Mesenchymal stem cell (in vitro differentiated cells and primary cell): ENCODE data around the gene TP53INP2.

ENCODE experiments used
- DNase-seq: peaks from one replicate; pipeline ENCODE4 v3.0.0-alpha.2; 2013
- H2AFZ ChIP-seq: one replicate; pipeline ENCODE4 v1.6.1; 2013; ENCODE audit warnings: low read depth, mild to moderate bottlenecking, control low read depth, inconsistent platforms, low read length, moderate library complexity
- H2AK5ac ChIP-seq: 2 replicates; pipeline ENCODE4 v1.6.1; 2013; ENCODE audit warnings: low read length, moderate library complexity, mild to moderate bottlenecking, inconsistent platforms; ENCODE audit not compliant: severe bottlenecking
- H2BK120ac ChIP-seq: one replicate; pipeline ENCODE4 v1.6.1; 2013; ENCODE audit warnings: low read depth, mild to moderate bottlenecking, inconsistent platforms, low read length, moderate library complexity
- H2BK12ac ChIP-seq, 2 experiments: one replicate each; pipeline ENCODE4 v1.6.1; 2013; ENCODE audit warnings: inconsistent platforms in 2 of 2, low read length in 2 of 2, mild to moderate bottlenecking in 2 of 2, moderate library complexity in 2 of 2, control low read depth in 1 of 2
- H2BK15ac ChIP-seq: one replicate; pipeline ENCODE4 v1.6.1; 2013; ENCODE audit warnings: mild to moderate bottlenecking, low read depth, inconsistent platforms; ENCODE audit not compliant: poor library complexity, severe bottlenecking
- H2BK5ac ChIP-seq: 2 replicates; pipeline ENCODE4 v1.6.1; 2013; ENCODE audit warnings: low read depth, mild to moderate bottlenecking, low read length, control low read depth, inconsistent platforms; ENCODE audit not compliant: poor library complexity, severe bottlenecking
- H3K14ac ChIP-seq, 2 experiments: one replicate each; pipeline ENCODE4 v1.6.1; 2013; ENCODE audit warnings: inconsistent platforms in 2 of 2, low read length in 2 of 2, control low read depth in 1 of 2, mild to moderate bottlenecking in 1 of 2, moderate library complexity in 1 of 2
- H3K18ac ChIP-seq, 2 experiments: one replicate each; pipeline ENCODE4 v1.6.1; 2013; ENCODE audit warnings: inconsistent platforms in 2 of 2, low read length in 2 of 2, control low read depth in 1 of 2, low read depth in 1 of 2, mild to moderate bottlenecking in 1 of 2
- H3K23ac ChIP-seq, 2 experiments: one replicate each; pipeline ENCODE4 v1.6.1; 2013; ENCODE audit warnings: inconsistent platforms in 2 of 2, low read length in 2 of 2, mild to moderate bottlenecking in 2 of 2, moderate library complexity in 2 of 2, control low read depth in 1 of 2
- H3K27ac ChIP-seq: 2 replicates; pipeline ENCODE4 v1.5.1; 2013; ENCODE audit warnings: mild to moderate bottlenecking, moderate library complexity, low read length, control low read depth, inconsistent platforms; ENCODE audit not compliant: poor library complexity, severe bottlenecking
- H3K27me3 ChIP-seq, 2 experiments: 2 replicates each; pipeline versions ENCODE4 v1.6.1 to v1.7.0; 2013; ENCODE audit warnings: low read length in 2 of 2, mild to moderate bottlenecking in 2 of 2, moderate library complexity in 2 of 2, control low read depth in 1 of 2, inconsistent platforms in 1 of 2; ENCODE audit not compliant: control insufficient read depth in 1 of 2, insufficient read depth in 1 of 2
- H3K36me3 ChIP-seq, 2 experiments: 2 replicates each; pipeline versions ENCODE4 v1.6.1 to v1.7.0; 2013; ENCODE audit warnings: low read length in 2 of 2, control low read depth in 1 of 2, inconsistent platforms in 1 of 2, low read depth in 1 of 2, mild to moderate bottlenecking in 1 of 2; ENCODE audit not compliant: insufficient read depth in 2 of 2, control insufficient read depth in 1 of 2
- H3K4ac ChIP-seq, 2 experiments: one replicate each; pipeline ENCODE4 v1.6.1; 2013; ENCODE audit warnings: inconsistent platforms in 2 of 2, low read length in 2 of 2, mild to moderate bottlenecking in 2 of 2, moderate library complexity in 2 of 2, control low read depth in 1 of 2, low read depth in 1 of 2
- H3K4me1 ChIP-seq: 2 replicates; pipeline ENCODE4 v1.6.1; 2013; ENCODE audit warnings: low read depth, low read length, control low read depth; ENCODE audit not compliant: control insufficient read depth, insufficient read depth
- H3K4me2 ChIP-seq: 2 replicates; pipeline ENCODE4 v1.6.1; 2013; ENCODE audit warnings: low read length, mild to moderate bottlenecking, inconsistent platforms; ENCODE audit not compliant: poor library complexity, severe bottlenecking
- H3K4me3 ChIP-seq, 2 experiments: 2 replicates each; pipeline versions ENCODE4 v1.5.1 to v1.7.0; 2013; ENCODE audit warnings: low read length in 2 of 2, mild to moderate bottlenecking in 2 of 2, control low read depth in 1 of 2, low read depth in 1 of 2; ENCODE audit not compliant: insufficient read depth in 1 of 2
- H3K79me1 ChIP-seq: replicated peaks from 2 replicates; pipeline ENCODE4 v1.6.1; 2013; ENCODE audit warnings: mild to moderate bottlenecking, control low read depth, low read length, inconsistent platforms; ENCODE audit not compliant: poor library complexity, severe bottlenecking
- H3K9ac ChIP-seq: 2 replicates; pipeline ENCODE4 v1.7.0; 2013; ENCODE audit warnings: mild to moderate bottlenecking, low read length, moderate library complexity
- H3K9me3 ChIP-seq: 2 replicates; pipeline ENCODE4 v1.7.0; 2013; ENCODE audit warnings: mild to moderate bottlenecking, low read length; ENCODE audit not compliant: control insufficient read depth
- H4K8ac ChIP-seq: one replicate; pipeline ENCODE4 v1.6.1; 2013; ENCODE audit warnings: inconsistent platforms, mild to moderate bottlenecking, low read length, moderate library complexity
- H4K91ac ChIP-seq: one replicate; pipeline ENCODE4 v1.6.1; 2013; ENCODE audit warnings: mild to moderate bottlenecking, low read length, inconsistent platforms
- WGBS: methylation state at CpG from one replicate; pipeline ENCODE4 v1.1.7; 2013; ENCODE audit warnings: mixed read lengths; 5-methylcytosine and 5-hydroxymethylcytosine counted together

The TP53INP2 gene

DNA sequence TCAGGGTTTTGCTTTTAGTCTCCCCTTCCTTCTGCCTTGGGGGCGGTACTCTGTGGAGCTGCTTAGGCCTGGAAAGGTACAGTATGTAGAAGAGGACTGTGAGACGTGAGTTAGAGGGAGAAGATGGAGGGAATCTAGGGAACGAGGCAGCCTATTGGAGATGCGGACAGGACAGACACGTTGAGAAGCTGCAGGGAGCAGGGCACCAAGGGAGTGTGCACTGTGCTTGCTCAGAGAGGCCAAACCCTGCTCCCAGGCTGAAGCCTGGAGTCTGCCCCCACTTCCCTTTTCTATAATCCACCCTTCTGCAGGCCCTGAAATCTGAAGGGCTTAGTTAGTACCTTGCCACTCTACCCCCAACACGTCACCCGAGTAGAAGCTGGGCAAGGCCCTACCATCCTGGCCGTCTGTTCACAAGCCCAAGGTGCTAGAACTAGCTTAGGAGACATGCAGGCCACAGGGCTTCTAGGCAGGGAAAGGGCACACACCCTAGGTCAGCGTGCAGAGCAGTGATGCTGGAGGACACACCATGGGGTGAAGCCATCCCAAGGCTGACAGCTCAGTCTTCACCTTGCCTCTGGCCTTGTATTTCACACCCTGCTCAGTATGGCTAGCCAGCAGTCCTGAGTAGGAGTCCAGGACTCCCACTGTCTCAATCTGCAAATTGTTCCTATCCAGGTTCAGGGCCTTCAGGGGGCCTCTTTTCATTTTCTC, 6.9 kb downstream of the TP53INP2 start:
- no peak overlapping the region for H2AFZ ChIP-seq
- H3K4me1 ChIP-seq, result peaks cover 25% of the 10 kb centered on the region
- no peak overlapping the region for H4K8ac ChIP-seq
- H3K36me3 ChIP-seq, result peaks cover 31 to 39% of the 10 kb centered on the region in 2 experiments
- H3K9ac ChIP-seq, result no peak overlapping the region
- H3K4me2 ChIP-seq, result no peak overlapping the region
- no peak overlapping the region for H3K4me3 ChIP-seq
- WGBS, result 93% methylated on average over 9 of the region's 9 CpGs
- no peak overlapping the region for H2BK5ac ChIP-seq
- no peak overlapping the region for H4K91ac ChIP-seq
- H2BK15ac ChIP-seq, result no peak overlapping the region
- no peak overlapping the region for H3K14ac ChIP-seq
- H2BK12ac ChIP-seq, result no peak overlapping the region
- H3K79me1 ChIP-seq, result peaks cover 12% of the 10 kb centered on the region
- H3K27ac ChIP-seq, result no peak overlapping the region
- no peak overlapping the region for H3K18ac ChIP-seq
- H2AK5ac ChIP-seq, result no peak overlapping the region
- peak overlapping the region in 1 of 2 experiments; percentile 46 for H3K4ac ChIP-seq
- H2BK120ac ChIP-seq, result no peak overlapping the region
- peak overlapping the region in 1 of 2 experiments; percentile 46 for H3K23ac ChIP-seq
- DNase-seq, result no peak
- no peaks in the 10 kb centered on the region for H3K27me3 ChIP-seq
- no peaks in the 10 kb centered on the region for H3K9me3 ChIP-seq

DNA sequence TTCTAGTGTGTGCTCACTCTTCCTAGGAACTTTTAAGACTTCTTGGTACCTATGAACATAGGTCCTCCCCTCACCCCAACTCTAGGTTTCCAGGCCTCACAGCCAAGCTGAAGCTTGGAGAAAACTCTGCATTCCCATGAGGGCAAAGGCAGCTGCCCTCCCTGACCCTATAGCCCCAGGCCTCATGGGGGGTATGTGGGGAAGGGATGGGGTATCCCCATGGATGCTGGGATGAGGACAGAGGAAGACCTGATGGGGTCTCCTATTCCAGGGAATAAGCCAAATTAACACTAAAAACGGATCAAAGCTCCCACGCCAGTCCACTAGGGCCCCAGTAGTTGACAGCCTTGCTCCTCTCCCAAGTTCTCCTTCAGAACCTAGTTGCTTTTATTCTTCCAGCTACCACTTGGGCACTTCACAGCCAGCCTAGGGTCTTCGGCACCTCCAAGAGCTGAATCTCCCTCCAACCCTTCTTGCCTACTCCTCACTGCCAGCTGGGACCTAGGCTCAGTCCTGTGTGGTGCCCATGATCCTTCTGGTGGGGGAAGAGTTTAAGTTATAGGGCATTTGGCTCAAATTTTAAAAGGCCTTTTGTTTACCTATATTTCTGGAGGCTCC, 7.8 kb downstream of the TP53INP2 start:
- no peak overlapping the region for H3K9ac ChIP-seq
- H3K79me1 ChIP-seq, result peaks cover 10% of the 10 kb centered on the region
- H3K9me3 ChIP-seq, result no peaks in the 10 kb centered on the region
- H3K14ac ChIP-seq, result no peak overlapping the region
- H2BK15ac ChIP-seq, result no peak overlapping the region
- peaks cover 25% of the 10 kb centered on the region for H3K4me1 ChIP-seq
- no peak for DNase-seq
- 81% methylated on average over 2 of the region's 3 CpGs for WGBS
- H2AFZ ChIP-seq, result no peak overlapping the region
- H3K27ac ChIP-seq, result no peak overlapping the region
- H4K91ac ChIP-seq, result no peak overlapping the region
- H3K36me3 ChIP-seq, result peaks cover 30 to 43% of the 10 kb centered on the region in 2 experiments
- H3K23ac ChIP-seq, result peak overlapping the region in 1 of 2 experiments; percentile 60
- no peak overlapping the region for H2BK120ac ChIP-seq
- H3K18ac ChIP-seq, result peak overlapping the region in 1 of 2 experiments; percentile 81
- no peaks in the 10 kb centered on the region for H3K27me3 ChIP-seq
- H2AK5ac ChIP-seq, result no peak overlapping the region
- no peak overlapping the region for H3K4ac ChIP-seq
- H3K4me2 ChIP-seq, result no peak overlapping the region
- no peak overlapping the region for H4K8ac ChIP-seq
- H3K4me3 ChIP-seq, result no peak overlapping the region
- H2BK12ac ChIP-seq, result no peak overlapping the region
- no peak overlapping the region for H2BK5ac ChIP-seq

DNA sequence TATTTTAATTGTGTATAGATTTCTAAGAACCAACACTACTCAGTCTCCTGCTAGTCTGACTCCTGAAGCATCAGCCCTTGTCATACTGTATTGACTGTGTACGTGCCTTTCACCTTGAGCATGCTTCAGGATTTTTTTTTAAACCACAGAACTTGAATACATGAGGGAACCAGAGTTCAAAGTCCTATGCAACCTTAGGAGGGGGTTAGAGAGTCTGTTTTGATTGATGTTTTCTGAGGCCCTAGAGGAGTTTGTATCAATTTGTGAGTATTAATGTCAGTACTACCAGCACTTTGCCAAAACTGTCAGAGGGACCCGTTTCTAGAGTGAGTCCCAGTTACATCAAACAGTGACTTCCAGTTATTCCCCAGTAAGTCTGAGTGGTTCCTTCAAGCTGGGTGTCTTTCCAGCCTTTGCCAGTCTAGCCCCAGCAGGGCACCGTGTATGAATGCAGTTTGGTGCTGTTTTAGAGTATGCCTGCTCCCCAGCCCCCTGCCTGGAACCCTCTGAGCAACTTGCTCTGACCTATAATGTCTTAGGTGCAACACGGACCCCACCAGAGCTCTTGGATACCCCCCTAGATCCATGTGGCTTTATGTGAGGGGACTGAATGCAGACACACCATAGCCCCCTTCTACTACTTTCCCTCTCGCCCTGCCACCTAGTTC, 8.5 kb downstream of the TP53INP2 start:
- Histone ChIP-seq H2AK5ac (no peak overlapping the region), H3K9ac (no peak overlapping the region), H4K91ac (no peak overlapping the region), H3K9me3 (no peaks in the 10 kb centered on the region), H3K27me3 (no peaks in the 10 kb centered on the region), H3K36me3 (peaks cover 27 to 45% of the 10 kb centered on the region in 2 experiments), H2BK5ac (no peak overlapping the region), H3K23ac (no peak overlapping the region), H2AFZ (no peak overlapping the region), H3K4me2 (no peak overlapping the region), H3K18ac (peak overlapping the region in 1 of 2 experiments; percentile 13), H3K79me1 (peaks cover 7% of the 10 kb centered on the region), H2BK12ac (peak overlapping the region in 1 of 2 experiments; percentile 56), H3K4me3 (no peak overlapping the region), H4K8ac (peak overlapping the region; percentile 19), H3K4ac (no peak overlapping the region), H2BK15ac (no peak overlapping the region), H3K14ac (no peak overlapping the region), H3K4me1 (peaks cover 25% of the 10 kb centered on the region), H3K27ac (peak overlapping the region; percentile 26), H2BK120ac (no peak overlapping the region)
- 87% methylated on average over 5 of the region's 5 CpGs for WGBS
- no peak for DNase-seq
